IPS-NIHi11 (cell line): ENCODE measurements around the gene DBN1.
"Not testable (repeated sequence)": the region's sequence is repeated elsewhere in the genome, so short reads cannot be mapped to it uniquely, and the experiment has no call there.

Source experiments
- DNase-seq: peaks from one replicate; pipeline ENCODE4 v3.0.0; 2012; ENCODE audit warnings: mixed read lengths, low spot score

The DBN1 gene

GRCh38 chr5:177490992-177491391 is 17.6 kb upstream of the DBN1 start:
- DNase-seq, result no peak

GRCh38 chr5:177490311-177490991 is 17.0 kb upstream of the DBN1 start:
- DNase-seq, result no peak

- DNase-seq, result no peak
Measured at GRCh38 chr5:177489119-177489716, 15.8 kb upstream of the DBN1 start.

- no peak for DNase-seq
Measured at GRCh38 chr5:177487975-177488374, 14.5 kb upstream of the DBN1 start.

GRCh38 chr5:177487144-177487543 is 13.7 kb upstream of the DBN1 start:
- DNase-seq, result no peak

- DNase-seq, result no peak
Measured at GRCh38 chr5:177486256-177486655, 12.8 kb upstream of the DBN1 start.

- not testable (repeated sequence) for DNase-seq
Measured at GRCh38 chr5:177485753-177486152, 12.3 kb upstream of the DBN1 start.

- DNase-seq, result no peak
Measured at GRCh38 chr5:177484902-177485549, 11.6 kb upstream of the DBN1 start.

- no peak for DNase-seq
Measured at GRCh38 chr5:177483994-177484901, 10.8 kb upstream of the DBN1 start.

GRCh38 chr5:177483042-177483441 is 9.6 kb upstream of the DBN1 start:
- DNase-seq, result no peak

- no peak for DNase-seq
Measured at GRCh38 chr5:177482359-177482795, 8.9 kb upstream of the DBN1 start.

- no peak for DNase-seq
Measured at GRCh38 chr5:177479774-177480173, 6.3 kb upstream of the DBN1 start.

- DNase-seq, result no peak
Measured at GRCh38 chr5:177478711-177479646, 5.5 kb upstream of the DBN1 start.

- no peak for DNase-seq
Measured at GRCh38 chr5:177477701-177478477, 4.5 kb upstream of the DBN1 start.

- DNase-seq, result no peak
Measured at GRCh38 chr5:177476531-177477233, 3.2 kb upstream of the DBN1 start.

- DNase-seq, result no peak
Measured at GRCh38 chr5:177475563-177476427, 2.4 kb upstream of the DBN1 start.

GRCh38 chr5:177474846-177475562 is 1.6 kb upstream of the DBN1 start:
- no peak for DNase-seq

GRCh38 chr5:177474002-177474476 is 605 bp upstream of the DBN1 start:
- no peak for DNase-seq
